ENCODE data around the gene SUN2. TPM values are rescaled to one million over a fixed set of nuclear protein-coding genes. Genes with fewer than 3 reads are reported as not detected.

The SUN2 gene
- total and polyA plus RNA-seq, 2 of the 8 experiments (the other 6 are each of a cell fraction or from before 2014, with no cell fraction given), result 5.1 to 10.5 TPM

GRCh38 chr22:38718414-38718813 is 37.4 kb downstream of the SUN2 start (continued):
- TF ChIP-seq RXRA (IDR thresholded peaks at IDR 0.05; ENCODE audit: insufficient read depth, low read depth, low read length) (no peak), GTF2F1 (IDR thresholded peaks at IDR 0.05; ENCODE audit: borderline replicate concordance, low read depth, low read length) (no peak), CBX8 (IDR thresholded peaks at IDR 0.05; ENCODE audit: borderline replicate concordance, low read depth, low read length) (no peak), CHD1 (IDR thresholded peaks at IDR 0.05; ENCODE audit: low read depth, low read length) (no peak), YY1 (IDR thresholded peaks at IDR 0.05; ENCODE audit: low read depth, low read length) (no peak), BCL11A (IDR thresholded peaks at IDR 0.05; ENCODE audit: low read depth in 2 of 2, low read length in 2 of 2) (no peak), CTCF (IDR thresholded peaks at IDR 0.05; ENCODE audit: control extremely low read depth in 1 of 3, insufficient read depth in 1 of 3, low read depth in 1 of 3, low read length in 3 of 3) (peak; percentile 24 to 68 (median 53); a peak in 3 of 4 replicates), MAX (IDR thresholded peaks at IDR 0.05) (no peak), TBP (IDR thresholded peaks at IDR 0.05; ENCODE audit: low read depth, low read length) (no peak), CBX5 (IDR thresholded peaks at IDR 0.05; ENCODE audit: low read depth, low read length) (no peak), CTBP2 (IDR thresholded peaks at IDR 0.05; ENCODE audit: borderline replicate concordance, insufficient read depth, insufficient read length, low read length) (no peak), ATF3 (IDR thresholded peaks at IDR 0.05; ENCODE audit: insufficient read depth, low read depth, low read length) (no peak), TEAD4 (IDR thresholded peaks at IDR 0.05; ENCODE audit: low read depth, low read length) (no peak), JUN (IDR thresholded peaks at IDR 0.05; ENCODE audit: low read depth, low read length) (peak; percentile 42; the same call in 1 of the 2 replicates), RNF2 (IDR thresholded peaks at IDR 0.05; ENCODE audit: borderline replicate concordance, low read depth, low read length, missing control alignments, poor library complexity, severe bottlenecking) (no peak), TCF12 (IDR thresholded peaks at IDR 0.05; ENCODE audit: low read depth, low read length) (no peak), SP4 (IDR thresholded peaks at IDR 0.05; ENCODE audit: low read length) (no peak), CEBPB (IDR thresholded peaks at IDR 0.05; ENCODE audit: low read depth, low read length) (no peak)
